ENCODE data around the gene ALPI. TPM values are rescaled to one million over a fixed set of nuclear protein-coding genes. Genes with fewer than 3 reads are reported as not detected.
"Not testable (repeated sequence)": the region's sequence is repeated elsewhere in the genome, so short reads cannot be mapped to it uniquely, and the experiment has no call there.

Gene ALPI
- total and polyA plus RNA-seq, 7 donors, result 0.05 to 0.14 TPM; not detected in 5

GRCh38 chr2:232421189-232421785, 34.7 kb upstream of the ALPI start:
- no peaks in the 10 kb centered on the region for H3K36me3 ChIP-seq (ENCODE audit: insufficient read depth in 1 of 2, low read depth in 1 of 2)
- intact Hi-C loops (cut with DNase I), result no loop called here

GRCh38 chr2:232422051-232422450, 33.9 kb upstream of the ALPI start:
- Histone ChIP-seq H3K9me3 (peaks cover 8% of the 10 kb centered on the region), H3K36me3 (ENCODE audit: insufficient read depth in 1 of 2, low read depth in 1 of 2) (no peaks in the 10 kb centered on the region), H3K27ac (no peak overlapping the region), H3K27me3 (ENCODE audit: insufficient read depth in 3 of 3, low read length in 2 of 3) (peaks cover 0 to 62% (median 44%) of the 10 kb centered on the region in 3 donors), H3K4me3 (no peak overlapping the region), H3K4me1 (peaks cover 12% of the 10 kb centered on the region)
- TF ChIP-seq CTCF (IDR thresholded peaks at IDR 0.05), result no peak
- DNase-seq (no peak), ATAC-seq (no peak)
- intact Hi-C loops (cut with DNase I), result no loop called here
- 83 to 93% (median 91%) methylated on average over 10 of the region's 10 CpGs for WGBS, 3 donors

More at GRCh38 chr2:232421189-232421785, 34.7 kb upstream of the ALPI start:
- H3K27ac ChIP-seq, result no peak overlapping the region
- no peak for TF ChIP-seq CTCF (IDR thresholded peaks at IDR 0.05)
- DNase-seq (no peak), ATAC-seq (no peak)
- peaks cover 0 to 69% (median 45%) of the 10 kb centered on the region in 3 donors for H3K27me3 ChIP-seq (ENCODE audit: insufficient read depth in 3 of 3, low read length in 2 of 3)
- peaks cover 8% of the 10 kb centered on the region for H3K9me3 ChIP-seq
- WGBS, 3 donors, result 17 to 22% (median 20%) methylated on average over 20 to 22 of the region's 22 CpGs
- H3K4me1 ChIP-seq, result peaks cover 12% of the 10 kb centered on the region
- H3K4me3 ChIP-seq, result no peak overlapping the region

GRCh38 chr2:232422996-232423395, 33.0 kb upstream of the ALPI start:
- DNase-seq; H3K27ac ChIP-seq; H3K4me3 ChIP-seq; H3K9me3 ChIP-seq; intact Hi-C loops (cut with DNase I); ATAC-seq; H3K36me3 ChIP-seq (ENCODE audit: insufficient read depth in 1 of 2, low read depth in 1 of 2): not testable (repeated sequence)
- peaks cover 0 to 53% (median 37%) of the 10 kb centered on the region in 3 donors for H3K27me3 ChIP-seq (ENCODE audit: insufficient read depth in 3 of 3, low read length in 2 of 3)
- peaks cover 12% of the 10 kb centered on the region for H3K4me1 ChIP-seq
- WGBS, 3 donors, result 21 to 43% (median 35%) methylated on average over 3 of the region's 3 CpGs

- H3K9me3 ChIP-seq; H3K4me3 ChIP-seq; intact Hi-C loops (cut with DNase I); H3K27ac ChIP-seq; H3K36me3 ChIP-seq (ENCODE audit: insufficient read depth in 1 of 2, low read depth in 1 of 2); DNase-seq; ATAC-seq: not testable (repeated sequence)
- WGBS, 3 donors, result 23 to 36% (median 29%) methylated on average over 6 to 7 of the region's 7 CpGs
- H3K27me3 ChIP-seq (ENCODE audit: insufficient read depth in 3 of 3, low read length in 2 of 3), result peaks cover 0 to 49% (median 33%) of the 10 kb centered on the region in 3 donors
- peaks cover 12% of the 10 kb centered on the region for H3K4me1 ChIP-seq
Observed at GRCh38 chr2:232423407-232423806, 32.5 kb upstream of the ALPI start.

GRCh38 chr2:232431705-232432590, 24.0 kb upstream of the ALPI start:
- Histone ChIP-seq H3K27me3 (ENCODE audit: insufficient read depth in 3 of 3, low read length in 2 of 3) (no peaks in the 10 kb centered on the region), H3K36me3 (ENCODE audit: insufficient read depth in 1 of 2, low read depth in 1 of 2) (no peaks in the 10 kb centered on the region), H3K9me3 (no peaks in the 10 kb centered on the region), H3K27ac (no peak overlapping the region), H3K4me1 (no peaks in the 10 kb centered on the region), H3K4me3 (no peak overlapping the region)
- DNase-seq, result no peak
- 91 to 92% (median 92%) methylated on average over 15 to 16 of the region's 16 CpGs for WGBS, 3 donors
- intact Hi-C loops (cut with DNase I), result loop anchor here (5.0 to 10.0 kb wide), 2 partner anchors 95 to 97 kb away; no protein-coding TSS in a partner anchor
- ATAC-seq, result no peak
- no peak for TF ChIP-seq CTCF (IDR thresholded peaks at IDR 0.05)

All from psoas muscle (tissue), 8 donors.